Activated CD4-positive, alpha-beta T cell treated with anti-CD3 and anti-CD28 coated beads, Interleukin-2, amount 50 U/mL, for 4 hours (primary cell): ENCODE data around the gene SPARC.
A peak's percentile ranks its signal among the peaks of the same experiment; 100 is the strongest.

Experiments used
- DNase-seq, 2 experiments: peaks; one replicate each; pipeline ENCODE4 v3.0.0-alpha.2; 2020

The SPARC gene

GRCh38 chr5:151657114-151657513 lies 29.6 kb downstream of the SPARC start:
- no peak for DNase-seq

GRCh38 chr5:151656311-151656710 lies 30.4 kb downstream of the SPARC start:
- DNase-seq = no peak

GRCh38 chr5:151651997-151652645 lies 34.6 kb downstream of the SPARC start:
- peak; percentile 66 to 69 for DNase-seq

GRCh38 chr5:151648988-151649387 lies 37.7 kb downstream of the SPARC start:
- DNase-seq = no peak

GRCh38 chr5:151648089-151648488 lies 38.6 kb downstream of the SPARC start:
- no peak for DNase-seq

- no peak for DNase-seq
Observed at GRCh38 chr5:151647320-151647861, 39.3 kb downstream of the SPARC start.

- no peak for DNase-seq
Observed at GRCh38 chr5:151646334-151646733, 40.4 kb downstream of the SPARC start.

- DNase-seq = no peak
Observed at GRCh38 chr5:151643388-151643787, 43.3 kb downstream of the SPARC start.

- DNase-seq = no peak
Observed at GRCh38 chr5:151642472-151643140, 44.1 kb downstream of the SPARC start.

GRCh38 chr5:151638619-151639018 lies 48.1 kb downstream of the SPARC start:
- no peak for DNase-seq

- no peak for DNase-seq
Observed at GRCh38 chr5:151637676-151638075, 49.0 kb downstream of the SPARC start.

- DNase-seq = no peak
Observed at GRCh38 chr5:151633892-151634291, 52.8 kb downstream of the SPARC start.

- DNase-seq = no peak
Observed at GRCh38 chr5:151632941-151633340, 53.8 kb downstream of the SPARC start.

- no peak for DNase-seq
Observed at GRCh38 chr5:151632524-151632923, 54.2 kb downstream of the SPARC start.

GRCh38 chr5:151631941-151632340 lies 54.8 kb downstream of the SPARC start:
- DNase-seq = no peak

- no peak for DNase-seq
Observed at GRCh38 chr5:151630088-151630487, 56.6 kb downstream of the SPARC start.

- DNase-seq = no peak
Observed at GRCh38 chr5:151628112-151628823, 58.4 kb downstream of the SPARC start.

GRCh38 chr5:151627650-151628049 lies 59.1 kb downstream of the SPARC start:
- DNase-seq = no peak

- DNase-seq = no peak
Observed at GRCh38 chr5:151625285-151625684, 61.4 kb downstream of the SPARC start.

- DNase-seq = no peak
Observed at GRCh38 chr5:151624476-151624875, 62.2 kb downstream of the SPARC start.

- DNase-seq = no peak
Observed at GRCh38 chr5:151622367-151623088, 64.2 kb downstream of the SPARC start.

- DNase-seq = no peak
Observed at GRCh38 chr5:151620461-151620840, 66.3 kb downstream of the SPARC start.

GRCh38 chr5:151619812-151620460 lies 66.8 kb downstream of the SPARC start:
- DNase-seq = no peak
